HG03196 (cell line): ENCODE data around the gene RASL11B.

Source experiments
- ATAC-seq: cut with Tn5 transposase; IDR thresholded peaks from one replicate; pipeline ENCODE4 v1.9.1; 2021; ENCODE audit not compliant: unreplicated experiment

Gene RASL11B

DNA sequence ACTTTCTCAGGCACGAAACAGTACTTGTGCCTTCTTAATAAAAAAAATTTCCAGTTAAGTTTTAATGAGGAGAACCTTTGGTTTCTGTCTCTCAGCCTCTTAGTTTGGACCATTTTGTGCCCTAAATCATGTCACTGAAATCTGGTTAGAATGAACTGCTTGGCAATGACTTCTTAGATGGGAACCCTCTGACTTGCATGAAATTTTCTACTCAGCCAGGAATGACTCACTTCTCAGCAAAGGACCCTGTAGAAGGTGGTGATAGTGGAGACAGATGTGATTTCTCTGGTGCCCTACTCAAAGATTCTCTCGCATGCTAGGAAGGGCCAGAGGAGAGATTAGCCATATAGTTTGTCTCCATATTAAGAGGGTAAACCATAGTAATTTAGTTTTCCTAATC is 50.5 kb downstream of the RASL11B start:
- no peak for ATAC-seq

DNA sequence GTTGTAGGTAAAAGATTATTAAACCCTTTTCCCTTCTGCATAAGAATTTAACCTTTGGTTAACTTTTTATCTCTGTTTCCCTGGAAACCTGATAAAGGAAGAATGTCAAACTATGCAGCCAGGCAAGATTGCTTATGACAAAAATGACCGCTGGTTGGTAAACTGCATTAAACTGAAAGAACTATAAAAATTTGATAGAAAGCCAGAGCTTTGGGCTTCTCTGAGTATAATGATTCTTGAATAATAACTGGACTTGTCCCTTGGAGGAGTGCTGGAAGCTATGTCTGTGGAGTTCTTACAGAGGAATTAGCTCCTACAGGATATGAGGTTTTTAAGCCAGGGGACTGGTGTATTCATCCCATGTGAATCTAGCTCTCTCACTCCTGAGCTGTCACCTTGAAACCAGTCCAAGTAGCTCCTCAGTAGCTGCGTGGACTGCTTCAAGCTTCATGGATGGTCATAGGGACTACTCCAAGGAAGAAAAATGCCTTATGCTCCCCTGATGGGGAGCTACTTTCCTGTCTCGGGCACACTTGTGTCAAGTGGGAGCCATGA is 52.0 kb downstream of the RASL11B start:
- no peak for ATAC-seq

DNA sequence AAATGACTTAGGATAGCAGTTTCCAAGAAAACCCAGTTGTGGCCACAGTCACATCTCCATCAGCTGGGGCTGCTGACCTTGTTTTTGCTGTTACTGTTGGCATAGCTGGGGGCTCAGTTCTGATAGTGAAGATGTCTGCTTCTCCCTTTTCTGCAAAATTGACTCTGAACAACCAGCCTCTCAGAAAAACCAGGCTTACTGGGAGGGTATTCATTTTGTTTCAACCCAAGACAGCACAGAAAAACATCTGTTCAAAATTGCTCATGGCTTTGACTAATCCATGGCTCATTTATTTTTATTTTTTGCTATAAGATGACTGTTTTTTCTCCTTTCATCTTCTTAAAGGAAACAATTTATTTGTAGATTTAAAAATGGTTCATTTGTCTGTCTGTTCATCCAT is 53.1 kb downstream of the RASL11B start:
- no peak for ATAC-seq

DNA sequence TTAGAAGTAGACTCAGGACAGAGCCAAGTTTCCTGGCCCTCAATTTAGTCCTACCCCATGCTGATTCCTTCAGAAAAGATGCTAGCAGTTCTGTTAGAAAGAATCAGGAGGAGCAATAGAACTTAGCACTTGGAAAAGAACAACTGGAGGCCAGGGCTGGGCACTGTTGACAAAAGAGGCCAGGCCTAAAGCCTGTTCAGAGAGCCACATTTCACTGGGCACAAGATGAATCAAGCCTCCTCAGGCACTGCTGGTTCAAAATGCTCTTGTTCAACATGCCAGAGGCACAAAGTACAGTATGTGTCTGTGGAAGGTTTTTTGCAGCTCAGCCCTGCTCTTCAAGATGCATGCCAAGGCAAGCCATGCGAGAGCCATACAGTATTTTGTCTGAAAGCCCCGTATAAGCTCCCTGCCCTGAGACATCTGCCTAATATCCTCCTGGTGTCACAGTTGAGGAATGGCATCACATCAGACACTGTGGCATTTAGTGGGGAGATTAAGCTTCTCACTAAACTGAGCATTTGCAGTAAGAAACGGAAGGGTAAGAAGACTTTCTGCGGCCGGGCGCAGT is 53.7 kb downstream of the RASL11B start:
- ATAC-seq, result no peak
